Stimulated activated naive CD8-positive, alpha-beta T cell treated with anti-CD3 and anti-CD28 coated beads, Interleukin-15, amount 100 ng/mL, for 72 hours (primary cell): ENCODE results near the gene LTBP1.
"Not testable (repeated sequence)": the region's sequence is repeated elsewhere in the genome, so short reads cannot be mapped to it uniquely, and the experiment has no call there.

Experiments
- ATAC-seq: fragments of 150-1000 bp; cut with Tn5 transposase; 2 replicates; pipeline ENCODE4 v1.10.0; 2021; ENCODE audit warnings: mild to moderate bottlenecking, moderate library complexity
- DNase-seq, 2 donors: peaks; one replicate each; pipeline ENCODE4 v3.0.0; 2021 to 2022
- H3K27ac Mint-ChIP-seq, 2 donors: one replicate each; pipeline ENCODE4 v1.8.0; 2022; ENCODE audit warnings: mild to moderate bottlenecking in 2 of 2, mixed read lengths in 2 of 2, moderate library complexity in 2 of 2
- H3K27me3 Mint-ChIP-seq: one replicate; pipeline ENCODE4 v1.8.0; 2022; ENCODE audit warnings: mixed read lengths
- H3K4me1 Mint-ChIP-seq: one replicate; pipeline ENCODE4 v1.8.0; 2022; ENCODE audit warnings: mild to moderate bottlenecking, mixed read lengths
- H3K4me3 Mint-ChIP-seq, 2 donors: one replicate each; pipeline ENCODE4 v1.8.0; 2022; ENCODE audit warnings: mild to moderate bottlenecking in 2 of 2, mixed read lengths in 2 of 2, moderate library complexity in 1 of 2
- H3K9me3 Mint-ChIP-seq, 2 donors: one replicate each; pipeline ENCODE4 v1.8.0; 2022; ENCODE audit warnings: mixed read lengths in 2 of 2

The LTBP1 gene

GRCh38 chr2:33029459-33029858, 82.7 kb downstream of the LTBP1 start:
- DNase-seq (no peak), ATAC-seq (no peak)
- Mint-ChIP-seq H3K27me3 (peaks cover 5% of the 10 kb centered on the region), H3K4me3 (no peak overlapping the region), H3K4me1 (no peaks in the 10 kb centered on the region), H3K27ac (peak overlapping the region in 1 of 2 donors; percentile 61), H3K9me3 (no peaks in the 10 kb centered on the region)

- no peak for DNase-seq
- ATAC-seq, result no peak
- no peak overlapping the region for H3K27ac Mint-ChIP-seq
- H3K4me3 Mint-ChIP-seq, result no peak overlapping the region
- H3K9me3 Mint-ChIP-seq, result no peaks in the 10 kb centered on the region
- H3K4me1 Mint-ChIP-seq, result no peaks in the 10 kb centered on the region
- H3K27me3 Mint-ChIP-seq, result peaks cover under 1% of the 10 kb centered on the region
Measured at GRCh38 chr2:33029926-33030325, 83.2 kb downstream of the LTBP1 start.

GRCh38 chr2:33030326-33030725, 83.6 kb downstream of the LTBP1 start:
- no peak overlapping the region for H3K4me3 Mint-ChIP-seq
- H3K27me3 Mint-ChIP-seq, result no peaks in the 10 kb centered on the region
- H3K4me1 Mint-ChIP-seq, result no peaks in the 10 kb centered on the region
- DNase-seq (no peak), ATAC-seq (no peak)
- no peak overlapping the region for H3K27ac Mint-ChIP-seq
- H3K9me3 Mint-ChIP-seq, result no peaks in the 10 kb centered on the region

- Mint-ChIP-seq H3K4me1 (no peaks in the 10 kb centered on the region), H3K9me3 (no peaks in the 10 kb centered on the region), H3K27me3 (no peaks in the 10 kb centered on the region), H3K27ac (no peak overlapping the region), H3K4me3 (no peak overlapping the region)
- no peak for ATAC-seq
- DNase-seq, result no peak
Measured at GRCh38 chr2:33032245-33032644, 85.5 kb downstream of the LTBP1 start.

GRCh38 chr2:33033606-33034081, 86.9 kb downstream of the LTBP1 start:
- Mint-ChIP-seq H3K27ac (no peak overlapping the region), H3K4me1 (no peaks in the 10 kb centered on the region)
- no peak for DNase-seq

GRCh38 chr2:33034784-33035183, 88.0 kb downstream of the LTBP1 start:
- Mint-ChIP-seq H3K9me3 (no peaks in the 10 kb centered on the region), H3K27ac (no peak overlapping the region), H3K4me1 (no peaks in the 10 kb centered on the region), H3K27me3 (no peaks in the 10 kb centered on the region), H3K4me3 (no peak overlapping the region)
- ATAC-seq, result no peak
- no peak for DNase-seq

More at GRCh38 chr2:33033606-33034081, 86.9 kb downstream of the LTBP1 start:
- no peak overlapping the region for H3K4me3 Mint-ChIP-seq
- no peaks in the 10 kb centered on the region for H3K27me3 Mint-ChIP-seq
- ATAC-seq, result no peak
- no peaks in the 10 kb centered on the region for H3K9me3 Mint-ChIP-seq

- Mint-ChIP-seq H3K27ac (no peak overlapping the region), H3K9me3 (no peaks in the 10 kb centered on the region), H3K4me1 (no peaks in the 10 kb centered on the region), H3K27me3 (no peaks in the 10 kb centered on the region), H3K4me3 (no peak overlapping the region)
- DNase-seq (no peak), ATAC-seq (no peak)
Measured at GRCh38 chr2:33038230-33038629, 91.5 kb downstream of the LTBP1 start.

- ATAC-seq, result no peak
- H3K27me3 Mint-ChIP-seq, result no peaks in the 10 kb centered on the region
- H3K4me3 Mint-ChIP-seq, result no peak overlapping the region
- no peak for DNase-seq
- no peaks in the 10 kb centered on the region for H3K9me3 Mint-ChIP-seq
- no peak overlapping the region for H3K27ac Mint-ChIP-seq
- H3K4me1 Mint-ChIP-seq, result no peaks in the 10 kb centered on the region
Measured at GRCh38 chr2:33038799-33039198, 92.0 kb downstream of the LTBP1 start.

- DNase-seq, result no peak
- ATAC-seq, result no peak
- H3K9me3 Mint-ChIP-seq, result no peaks in the 10 kb centered on the region
- H3K27ac Mint-ChIP-seq, result no peak overlapping the region
- H3K4me1 Mint-ChIP-seq, result no peaks in the 10 kb centered on the region
- H3K4me3 Mint-ChIP-seq, result no peak overlapping the region
- no peaks in the 10 kb centered on the region for H3K27me3 Mint-ChIP-seq
Measured at GRCh38 chr2:33040541-33040940, 93.8 kb downstream of the LTBP1 start.

- Mint-ChIP-seq H3K4me3 (no peak overlapping the region), H3K9me3 (no peaks in the 10 kb centered on the region), H3K4me1 (no peaks in the 10 kb centered on the region), H3K27me3 (peaks cover 3% of the 10 kb centered on the region), H3K27ac (no peak overlapping the region)
- no peak for ATAC-seq
- DNase-seq, result no peak
Measured at GRCh38 chr2:33042265-33042664, 95.5 kb downstream of the LTBP1 start.

- no peak overlapping the region for H3K27ac Mint-ChIP-seq
- peaks cover 8% of the 10 kb centered on the region for H3K27me3 Mint-ChIP-seq
- DNase-seq (no peak), ATAC-seq (no peak)
- no peak overlapping the region for H3K4me3 Mint-ChIP-seq
- no peaks in the 10 kb centered on the region for H3K9me3 Mint-ChIP-seq
- no peaks in the 10 kb centered on the region for H3K4me1 Mint-ChIP-seq
Measured at GRCh38 chr2:33042819-33043218, 96.1 kb downstream of the LTBP1 start.

- H3K27me3 Mint-ChIP-seq, result peaks cover 19% of the 10 kb centered on the region
- no peaks in the 10 kb centered on the region for H3K9me3 Mint-ChIP-seq
- DNase-seq (no peak), ATAC-seq (no peak)
- H3K4me3 Mint-ChIP-seq, result no peak overlapping the region
- no peak overlapping the region for H3K27ac Mint-ChIP-seq
- H3K4me1 Mint-ChIP-seq, result no peaks in the 10 kb centered on the region
Measured at GRCh38 chr2:33047939-33048338, 101.2 kb downstream of the LTBP1 start.

- no peak for ATAC-seq
- DNase-seq, result no peak
Measured at GRCh38 chr2:33051586-33052360, 105.0 kb downstream of the LTBP1 start.

GRCh38 chr2:33052361-33052735, 105.6 kb downstream of the LTBP1 start:
- Mint-ChIP-seq H3K27me3 (peaks cover 15% of the 10 kb centered on the region), H3K27ac (no peak overlapping the region), H3K4me1 (no peaks in the 10 kb centered on the region), H3K9me3 (no peaks in the 10 kb centered on the region), H3K4me3 (no peak overlapping the region)
- DNase-seq (no peak), ATAC-seq (no peak)

More at GRCh38 chr2:33051586-33052360, 105.0 kb downstream of the LTBP1 start:
- Mint-ChIP-seq H3K27ac (no peak overlapping the region), H3K27me3 (peaks cover 19% of the 10 kb centered on the region), H3K4me3 (no peak overlapping the region), H3K4me1 (no peaks in the 10 kb centered on the region), H3K9me3 (no peaks in the 10 kb centered on the region)

- not testable (repeated sequence) for ATAC-seq, H3K4me3 Mint-ChIP-seq
Measured at GRCh38 chr2:33052795-33053194, 106.0 kb downstream of the LTBP1 start.

GRCh38 chr2:33056170-33056569, 109.4 kb downstream of the LTBP1 start:
- ATAC-seq (no peak), DNase-seq (no peak)
- no peak overlapping the region for H3K27ac Mint-ChIP-seq
- H3K4me1 Mint-ChIP-seq, result no peaks in the 10 kb centered on the region
- H3K4me3 Mint-ChIP-seq, result no peak overlapping the region
- H3K9me3 Mint-ChIP-seq, result no peaks in the 10 kb centered on the region
- H3K27me3 Mint-ChIP-seq, result peaks cover 11% of the 10 kb centered on the region

More at GRCh38 chr2:33052795-33053194, 106.0 kb downstream of the LTBP1 start:
- not testable (repeated sequence) for H3K4me1 Mint-ChIP-seq, H3K27ac Mint-ChIP-seq, DNase-seq, H3K9me3 Mint-ChIP-seq
- peaks cover 11% of the 10 kb centered on the region for H3K27me3 Mint-ChIP-seq
